Astrocyte (in vitro differentiated cells and primary cell): ENCODE data around the gene MTA3. TPM values are rescaled to one million over a fixed set of nuclear protein-coding genes. Genes with fewer than 3 reads are reported as not detected.

Experiments
- DNase-seq: peaks from one replicate; pipeline ENCODE4 v3.0.0-alpha.2; 2010; ENCODE audit warnings: low read depth
- FAIRE-seq: peaks from 2 replicates; lab custom pipeline; 2011; peaks lifted over from hg19 to GRCh38; lab: Jason Lieb, UNC
- H2AFZ ChIP-seq: 2 replicates; pipeline ENCODE4 v1.6.0; 2012; ENCODE audit warnings: low read depth, low read length, inconsistent platforms
- H3K27ac ChIP-seq: 2 replicates; pipeline ENCODE4 v1.5.1; 2011; ENCODE audit warnings: low read depth, low read length, inconsistent platforms
- H3K27me3 ChIP-seq: 2 replicates; pipeline ENCODE4 v1.6.0; 2011; ENCODE audit warnings: low read length, inconsistent platforms; ENCODE audit not compliant: insufficient read depth
- H3K36me3 ChIP-seq: 2 replicates; pipeline ENCODE4 v1.5.1; 2011; ENCODE audit warnings: low read length, inconsistent platforms; ENCODE audit not compliant: insufficient read depth
- H3K4me1 ChIP-seq: 2 replicates; pipeline ENCODE4 v1.5.1; 2011; ENCODE audit warnings: low read length, inconsistent platforms; ENCODE audit not compliant: insufficient read depth
- H3K4me2 ChIP-seq: 2 replicates; pipeline ENCODE4 v1.6.0; 2012; ENCODE audit warnings: low read length, inconsistent platforms
- H3K4me3 ChIP-seq: 2 replicates; pipeline ENCODE4 v1.5.1; 2011; ENCODE audit warnings: low read depth, mild to moderate bottlenecking, low read length, inconsistent platforms; ENCODE audit not compliant: insufficient read depth
- H3K79me2 ChIP-seq: 2 replicates; pipeline ENCODE4 v1.6.0; 2012; ENCODE audit warnings: mild to moderate bottlenecking, low read length, inconsistent platforms; ENCODE audit not compliant: insufficient read depth
- H3K9ac ChIP-seq: 2 replicates; pipeline ENCODE4 v1.6.0; 2012; ENCODE audit warnings: mild to moderate bottlenecking, low read length, inconsistent platforms
- H3K9me3 ChIP-seq: 2 replicates; pipeline ENCODE4 v1.5.1; 2012; ENCODE audit warnings: low read depth, mild to moderate bottlenecking, low read length, inconsistent platforms; ENCODE audit not compliant: insufficient read depth
- H4K20me1 ChIP-seq: 2 replicates; pipeline ENCODE4 v1.6.0; 2012; ENCODE audit warnings: low read length, inconsistent platforms; ENCODE audit not compliant: insufficient read depth
- H3K27ac Mint-ChIP-seq: one replicate; pipeline ENCODE4 v1.8.0; 2021; ENCODE audit warnings: mild to moderate bottlenecking, mixed read lengths; ENCODE audit not compliant: unreplicated experiment
- H3K27me3 Mint-ChIP-seq: one replicate; pipeline ENCODE4 v1.8.0; 2021; ENCODE audit warnings: low read depth, mixed read lengths; ENCODE audit not compliant: unreplicated experiment
- H3K36me3 Mint-ChIP-seq: one replicate; pipeline ENCODE4 v1.8.0; 2021; ENCODE audit warnings: low read depth, mixed read lengths; ENCODE audit not compliant: unreplicated experiment
- H3K4me1 Mint-ChIP-seq: one replicate; pipeline ENCODE4 v1.8.0; 2021; ENCODE audit warnings: low read depth, mixed read lengths; ENCODE audit not compliant: unreplicated experiment
- H3K4me3 Mint-ChIP-seq: one replicate; pipeline ENCODE4 v1.8.0; 2021; ENCODE audit warnings: mild to moderate bottlenecking, moderate library complexity, mixed read lengths; ENCODE audit not compliant: unreplicated experiment
- H3K9me3 Mint-ChIP-seq: one replicate; pipeline ENCODE4 v1.8.0; 2021; ENCODE audit warnings: mild to moderate bottlenecking, mixed read lengths; ENCODE audit not compliant: unreplicated experiment
- EZH2 ChIP-seq: IDR thresholded peaks from 2 replicates; pipeline ENCODE4 v1.6.1; 2012; ENCODE audit warnings: mild to moderate bottlenecking, low read length, inconsistent platforms; ENCODE audit not compliant: insufficient read depth
- total RNA-seq: library from RNA; stranded (reverse); gene quantifications from 2 replicates; pipeline ENCODE4 v1.2.1, GENCODE V29; 2021
- TF ChIP-seq, protein P1 (sequence below): IDR thresholded peaks from 2 replicates; pipeline ENCODE4 v1.5.1; 2011; ENCODE audit warnings: low read depth, mild to moderate bottlenecking, inconsistent platforms, low read length, moderate library complexity; ENCODE audit not compliant: insufficient read depth

Gene MTA3
- total RNA-seq, 1 donor from 2014 or later = 69.4 TPM

GRCh38 chr2:42542871-42543270 is 25.6 kb upstream of the MTA3 start:
- no peaks in the 10 kb centered on the region for H3K4me1 ChIP-seq
- H3K4me2 ChIP-seq = no peak overlapping the region
- H4K20me1 ChIP-seq = no peaks in the 10 kb centered on the region
- no peak for DNase-seq
- Mint-ChIP-seq H3K9me3 (no peaks in the 10 kb centered on the region), H3K36me3 (no peaks in the 10 kb centered on the region), H3K27ac (no peak overlapping the region), H3K27me3 (peaks cover 3% of the 10 kb centered on the region), H3K4me1 (peaks cover 2% of the 10 kb centered on the region), H3K4me3 (no peak overlapping the region)
- TF ChIP-seq, protein P1, sequence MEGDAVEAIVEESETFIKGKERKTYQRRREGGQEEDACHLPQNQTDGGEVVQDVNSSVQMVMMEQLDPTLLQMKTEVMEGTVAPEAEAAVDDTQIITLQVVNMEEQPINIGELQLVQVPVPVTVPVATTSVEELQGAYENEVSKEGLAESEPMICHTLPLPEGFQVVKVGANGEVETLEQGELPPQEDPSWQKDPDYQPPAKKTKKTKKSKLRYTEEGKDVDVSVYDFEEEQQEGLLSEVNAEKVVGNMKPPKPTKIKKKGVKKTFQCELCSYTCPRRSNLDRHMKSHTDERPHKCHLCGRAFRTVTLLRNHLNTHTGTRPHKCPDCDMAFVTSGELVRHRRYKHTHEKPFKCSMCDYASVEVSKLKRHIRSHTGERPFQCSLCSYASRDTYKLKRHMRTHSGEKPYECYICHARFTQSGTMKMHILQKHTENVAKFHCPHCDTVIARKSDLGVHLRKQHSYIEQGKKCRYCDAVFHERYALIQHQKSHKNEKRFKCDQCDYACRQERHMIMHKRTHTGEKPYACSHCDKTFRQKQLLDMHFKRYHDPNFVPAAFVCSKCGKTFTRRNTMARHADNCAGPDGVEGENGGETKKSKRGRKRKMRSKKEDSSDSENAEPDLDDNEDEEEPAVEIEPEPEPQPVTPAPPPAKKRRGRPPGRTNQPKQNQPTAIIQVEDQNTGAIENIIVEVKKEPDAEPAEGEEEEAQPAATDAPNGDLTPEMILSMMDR = no peak
- TF ChIP-seq EZH2 = no peak
- H3K27ac ChIP-seq = no peak overlapping the region
- no peaks in the 10 kb centered on the region for H3K9me3 ChIP-seq
- no peak overlapping the region for H2AFZ ChIP-seq
- H3K9ac ChIP-seq = no peak overlapping the region
- FAIRE-seq = no peak
- no peak overlapping the region for H3K4me3 ChIP-seq
- H3K27me3 ChIP-seq = no peaks in the 10 kb centered on the region
- no peaks in the 10 kb centered on the region for H3K36me3 ChIP-seq
- H3K79me2 ChIP-seq = no peaks in the 10 kb centered on the region

- Histone ChIP-seq H3K9me3 (no peaks in the 10 kb centered on the region), H3K27me3 (no peaks in the 10 kb centered on the region), H3K4me1 (no peaks in the 10 kb centered on the region), H3K27ac (no peak overlapping the region), H3K9ac (no peak overlapping the region), H4K20me1 (no peaks in the 10 kb centered on the region), H3K4me3 (no peak overlapping the region), H2AFZ (no peak overlapping the region), H3K4me2 (no peak overlapping the region), H3K36me3 (no peaks in the 10 kb centered on the region), H3K79me2 (no peaks in the 10 kb centered on the region)
- DNase-seq = no peak
- Mint-ChIP-seq H3K9me3 (no peaks in the 10 kb centered on the region), H3K27ac (no peak overlapping the region), H3K36me3 (no peaks in the 10 kb centered on the region), H3K27me3 (peaks cover 3% of the 10 kb centered on the region), H3K4me1 (peaks cover 2% of the 10 kb centered on the region), H3K4me3 (no peak overlapping the region)
- no peak for TF ChIP-seq EZH2
- TF ChIP-seq, protein P1 = no peak
- FAIRE-seq = no peak
Measured at GRCh38 chr2:42545023-42545721, 23.3 kb upstream of the MTA3 start.

DNA sequence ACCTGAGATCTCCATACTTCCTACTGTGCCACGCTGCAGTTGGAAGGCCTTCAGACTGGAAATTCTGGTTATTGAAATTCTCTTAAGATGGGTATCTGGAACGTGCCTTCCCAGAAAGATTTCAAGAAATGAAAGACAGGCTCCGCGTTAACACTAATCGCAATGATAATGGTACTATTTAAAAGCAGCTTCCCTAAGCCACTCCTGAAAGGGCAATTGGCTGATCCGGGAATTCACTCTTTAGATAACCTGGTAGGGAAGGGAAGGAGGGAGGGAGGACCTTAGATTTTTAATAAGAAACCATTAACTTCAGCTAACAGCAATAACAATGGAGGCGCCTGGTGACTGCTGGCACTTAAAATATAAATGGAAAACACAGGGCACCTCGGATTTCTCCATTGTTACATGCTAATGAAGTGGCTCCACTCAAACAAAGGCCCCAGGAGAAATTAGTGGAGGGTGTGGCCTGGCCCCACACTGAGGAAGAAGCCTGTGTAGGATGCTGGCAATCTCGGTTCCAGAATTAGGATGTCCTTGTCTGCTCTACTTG is 22.5 kb upstream of the MTA3 start:
- no peak overlapping the region for H3K27ac ChIP-seq
- H3K9me3 Mint-ChIP-seq = no peaks in the 10 kb centered on the region

More for the DNA sequence above, 22.5 kb upstream of the MTA3 start:
- Histone ChIP-seq H3K9me3 (no peaks in the 10 kb centered on the region), H4K20me1 (no peaks in the 10 kb centered on the region), H3K9ac (no peak overlapping the region), H3K79me2 (no peaks in the 10 kb centered on the region), H3K4me1 (no peaks in the 10 kb centered on the region), H2AFZ (no peak overlapping the region), H3K36me3 (no peaks in the 10 kb centered on the region), H3K4me3 (no peak overlapping the region), H3K27me3 (no peaks in the 10 kb centered on the region), H3K4me2 (no peak overlapping the region)
- H3K4me1 Mint-ChIP-seq = peaks cover 2% of the 10 kb centered on the region
- TF ChIP-seq EZH2 = no peak
- TF ChIP-seq, protein P1 = no peak
- no peak overlapping the region for H3K4me3 Mint-ChIP-seq
- FAIRE-seq = no peak
- DNase-seq = no peak
- H3K36me3 Mint-ChIP-seq = no peaks in the 10 kb centered on the region
- H3K27me3 Mint-ChIP-seq = peaks cover 3% of the 10 kb centered on the region
- H3K27ac Mint-ChIP-seq = no peak overlapping the region
